Pancreas (tissue), 10 donors: ENCODE results near the gene NDUFB6. TPM values are rescaled to one million over a fixed set of nuclear protein-coding genes. Genes with fewer than 3 reads are reported as not detected.
"Not testable (repeated sequence)": the region's sequence is repeated elsewhere in the genome, so short reads cannot be mapped to it uniquely, and the experiment has no call there.

ENCODE experiments used
- ATAC-seq, 4 donors: fragments of 200-7000 bp; cut with Tn5 transposase; one replicate each; pipeline versions ENCODE4 v1.8.0 to v1.9.1; 2020; ENCODE audit warnings: mild to moderate bottlenecking in 4 of 4, moderate library complexity in 4 of 4
- DNase-seq, 6 donors: peaks; one replicate each; pipeline ENCODE4 v3.0.0-alpha.2; 2020
- FAIRE-seq: peaks from 2 replicates; lab custom pipeline; 2012; peaks lifted over from hg19 to GRCh38; lab: Jason Lieb, UNC
- H3K27ac ChIP-seq, 4 donors: fragments of 200-600 bp; sonication (generic); 1 replicate in 3 of 4; 2 replicates in 1 of 4; pipeline versions ENCODE4 v1.5.0 to v1.8.0; 2020
- H3K27me3 ChIP-seq, 4 donors: fragments of 200-600 bp; one replicate each; pipeline ENCODE4 v1.8.0; 2021
- H3K36me3 ChIP-seq, 3 donors: fragments of 200-600 bp; sonication (generic) in 1 of 3; one replicate each; pipeline versions ENCODE4 v1.5.0 to v1.8.0; 2020 to 2021
- H3K4me1 ChIP-seq, 3 donors: fragments of 200-600 bp; one replicate each; pipeline ENCODE4 v1.8.0; 2021
- H3K4me3 ChIP-seq, 4 donors: fragments of 200-600 bp; sonication (generic) in 2 of 4; one replicate each; pipeline versions ENCODE4 v1.5.0 to v1.8.0; 2020 to 2021
- H3K9me3 ChIP-seq, 4 donors: fragments of 200-600 bp; one replicate each; pipeline ENCODE4 v1.8.0; 2021
- WGBS, 2 donors: extraction: QIAGEN DNeasy Blood & Tissue Kit; methylation state at CpG; one replicate each; pipeline ENCODE4 v1.1.7; 2013; 5-methylcytosine and 5-hydroxymethylcytosine counted together
- intact Hi-C, 3 donors: fragments of 100-400 bp; cut with DNase I; formaldehyde crosslinking; loops; one replicate each; pipeline versions ENCODE4 v1.11.1 to v1.14.2; 2022
- polyA plus RNA-seq, 2 donors: library from polyadenylated mRNA; stranded (reverse); fragments of 200-250 nt; gene quantifications; one replicate each; pipeline ENCODE4 v1.2.3, GENCODE V29; 2013
- total RNA-seq, 6 donors: library from RNA; stranded (reverse); fragmentation: NEBNext Ultra II Directional in 4 of 6; extraction: Animal tissue kit (Norgen Biotek cat#: 25700) in 4 of 6; gene quantifications; one replicate each; pipeline versions ENCODE4 v1.2.1 to v1.2.4, GENCODE V29; 2021 to 2023
- TF ChIP-seq, protein P1 (sequence below), 4 donors: fragments of 200-600 bp; sonication (generic) in 3 of 4; IDR thresholded peaks; one replicate each; pipeline versions ENCODE4 v1.5.0 to v1.8.0; 2021; ENCODE audit warnings: antibody characterized with exemption in 4 of 4
- donor health status: healthy with polysubstance abuse.
- donor health status: DM: no; HTN: no; CAD: no; lungs with moderate emphysema.
- donor health status: DM: no; HTN: no; CAD: no.
- donor health status: control.
- donor health status: control.
- donor health status: Bipolar disorder and iron deficiency.
- donor health status: DM: yes; HTN: yes; CAD: no.
- donor health status: DM: no; HTN: no; CAD: no.
- donor health status: DM: no; HTN: no; CAD: no.
- donor health status: DM: yes; HTN: yes; CAD: no.

The NDUFB6 gene
- total RNA-seq (10 to 100 TPM; 11.3 to 21.2 (median 16.3) TPM), polyA plus RNA-seq (10 to 100 TPM; 12.6 to 29.5 TPM)

DNA sequence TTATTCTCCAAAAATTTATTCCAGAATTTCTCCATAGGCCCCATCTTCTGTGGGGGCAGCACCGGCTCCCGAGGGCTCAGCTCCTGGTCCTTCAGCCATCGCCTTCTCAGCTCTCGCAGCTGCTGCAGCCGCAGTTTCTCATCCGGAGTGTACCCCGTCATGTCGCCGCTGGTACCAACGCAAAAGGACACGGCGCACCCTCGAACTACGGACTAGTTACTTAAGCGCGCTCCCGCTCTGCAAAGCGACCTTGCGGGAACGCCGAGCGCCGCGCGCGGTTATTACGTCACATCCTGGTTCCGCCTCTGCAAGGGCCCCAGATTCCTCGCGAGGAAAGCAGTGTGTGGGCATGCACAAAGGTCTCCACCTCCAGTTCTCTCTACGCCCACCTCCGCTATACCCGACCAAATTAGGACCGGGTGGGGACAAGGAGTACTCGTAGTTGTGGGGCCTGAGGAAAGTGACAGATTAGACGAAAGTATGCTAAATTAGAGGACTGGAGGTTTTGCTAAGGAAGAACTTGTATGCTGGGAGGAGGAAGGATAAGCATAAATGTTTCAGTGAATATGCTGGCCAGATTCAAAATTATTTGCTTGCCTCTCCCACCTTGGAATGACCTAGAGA, at the start of gene NDUFB6:
NDUFB6 (minus strand) TSS at position 260 of the 624 bp plus-strand sequence; CDS start at position 161, 99 bp downstream.
- peak; percentile 49 for FAIRE-seq
- Histone ChIP-seq H3K36me3 (no peaks in the 10 kb centered on the region), H3K27me3 (no peaks in the 10 kb centered on the region), H3K9me3 (no peaks in the 10 kb centered on the region), H3K4me1 (peaks cover 0 to 21% (median 11%) of the 10 kb centered on the region in 3 donors), H3K4me3 (peak within 1 kb of the TSS; percentile 45 to 87 (median 78)), H3K27ac (peak within 1 kb of the TSS; percentile 53 to 87 (median 84))
- intact Hi-C loops = loop anchor here in 2 of 3 donors (5.0 to 10.0 kb wide), 2 partner anchors 131 to 138 kb away; no protein-coding TSS in a partner anchor
- WGBS, 2 donors = 0% methylated on average over 35 to 36 of the region's 36 CpGs
- DNase-seq = peak; percentile 87 to 96 (median 92)
- TF ChIP-seq, protein P1, sequence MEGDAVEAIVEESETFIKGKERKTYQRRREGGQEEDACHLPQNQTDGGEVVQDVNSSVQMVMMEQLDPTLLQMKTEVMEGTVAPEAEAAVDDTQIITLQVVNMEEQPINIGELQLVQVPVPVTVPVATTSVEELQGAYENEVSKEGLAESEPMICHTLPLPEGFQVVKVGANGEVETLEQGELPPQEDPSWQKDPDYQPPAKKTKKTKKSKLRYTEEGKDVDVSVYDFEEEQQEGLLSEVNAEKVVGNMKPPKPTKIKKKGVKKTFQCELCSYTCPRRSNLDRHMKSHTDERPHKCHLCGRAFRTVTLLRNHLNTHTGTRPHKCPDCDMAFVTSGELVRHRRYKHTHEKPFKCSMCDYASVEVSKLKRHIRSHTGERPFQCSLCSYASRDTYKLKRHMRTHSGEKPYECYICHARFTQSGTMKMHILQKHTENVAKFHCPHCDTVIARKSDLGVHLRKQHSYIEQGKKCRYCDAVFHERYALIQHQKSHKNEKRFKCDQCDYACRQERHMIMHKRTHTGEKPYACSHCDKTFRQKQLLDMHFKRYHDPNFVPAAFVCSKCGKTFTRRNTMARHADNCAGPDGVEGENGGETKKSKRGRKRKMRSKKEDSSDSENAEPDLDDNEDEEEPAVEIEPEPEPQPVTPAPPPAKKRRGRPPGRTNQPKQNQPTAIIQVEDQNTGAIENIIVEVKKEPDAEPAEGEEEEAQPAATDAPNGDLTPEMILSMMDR (IDR thresholded peaks at IDR 0.05) = no peak
- ATAC-seq = peak; percentile 98 to 100 (median 100)

DNA sequence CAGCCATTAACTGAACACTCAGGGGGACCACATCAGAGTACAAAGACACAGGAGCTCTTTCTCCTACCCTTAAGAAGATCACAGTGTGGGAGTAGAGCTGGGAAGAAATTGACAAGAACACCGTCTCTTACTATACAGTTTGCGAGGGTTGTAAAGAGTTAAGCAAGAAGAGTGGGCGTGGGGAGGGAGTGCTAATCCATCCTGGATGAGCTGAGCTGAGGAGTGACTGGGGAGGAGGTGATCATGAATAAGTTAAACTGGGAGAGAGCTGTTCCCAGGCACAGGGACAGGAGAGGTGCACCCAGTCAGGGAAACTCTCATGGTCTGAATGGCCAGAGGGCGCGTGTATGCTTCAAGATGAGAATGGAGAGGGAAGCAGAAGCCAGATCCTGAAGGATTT, 45.3 kb upstream of the NDUFB6 start:
- ATAC-seq = no peak
- Histone ChIP-seq H3K36me3 (no peaks in the 10 kb centered on the region), H3K9me3 (no peaks in the 10 kb centered on the region), H3K27me3 (peaks cover 0 to 3% (median 0%) of the 10 kb centered on the region in 4 donors), H3K4me3 (no peak overlapping the region), H3K4me1 (no peaks in the 10 kb centered on the region), H3K27ac (no peak overlapping the region)
- no peak for DNase-seq
- TF ChIP-seq, protein P1 (IDR thresholded peaks at IDR 0.05) = no peak
- no peak for FAIRE-seq
- WGBS, 2 donors = 52 to 54% methylated on average over 5 of the region's 5 CpGs
- intact Hi-C loops = no loop called here

DNA sequence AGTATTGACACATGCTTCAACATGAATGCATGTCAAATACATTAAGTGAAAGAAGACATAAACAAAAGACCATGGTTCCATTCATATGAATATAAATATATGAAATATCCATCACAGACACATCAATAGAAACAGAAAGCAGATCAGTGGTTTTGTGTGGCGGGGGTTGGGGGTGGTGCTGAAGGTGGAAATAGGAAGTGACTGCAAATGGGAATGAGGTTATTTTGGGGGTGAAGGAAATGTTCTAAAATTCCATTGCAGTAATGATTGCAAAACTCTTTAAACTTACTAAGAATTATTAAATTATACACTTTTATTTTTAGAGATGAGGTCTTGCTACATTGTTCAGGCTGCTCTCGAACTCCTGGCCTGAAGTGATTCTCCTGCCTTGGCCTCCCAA, 33.9 kb upstream of the NDUFB6 start:
- no peaks in the 10 kb centered on the region for H3K9me3 ChIP-seq
- no peak overlapping the region for H3K27ac ChIP-seq
- ATAC-seq = no peak
- no peak overlapping the region for H3K4me3 ChIP-seq
- TF ChIP-seq, protein P1 (IDR thresholded peaks at IDR 0.05) = no peak
- WGBS, 2 donors = 52 to 53% methylated on average over 2 of the region's 2 CpGs
- intact Hi-C loops = no loop called here
- no peaks in the 10 kb centered on the region for H3K27me3 ChIP-seq
- no peak for DNase-seq
- no peaks in the 10 kb centered on the region for H3K36me3 ChIP-seq
- H3K4me1 ChIP-seq = no peaks in the 10 kb centered on the region
- no peak for FAIRE-seq

DNA sequence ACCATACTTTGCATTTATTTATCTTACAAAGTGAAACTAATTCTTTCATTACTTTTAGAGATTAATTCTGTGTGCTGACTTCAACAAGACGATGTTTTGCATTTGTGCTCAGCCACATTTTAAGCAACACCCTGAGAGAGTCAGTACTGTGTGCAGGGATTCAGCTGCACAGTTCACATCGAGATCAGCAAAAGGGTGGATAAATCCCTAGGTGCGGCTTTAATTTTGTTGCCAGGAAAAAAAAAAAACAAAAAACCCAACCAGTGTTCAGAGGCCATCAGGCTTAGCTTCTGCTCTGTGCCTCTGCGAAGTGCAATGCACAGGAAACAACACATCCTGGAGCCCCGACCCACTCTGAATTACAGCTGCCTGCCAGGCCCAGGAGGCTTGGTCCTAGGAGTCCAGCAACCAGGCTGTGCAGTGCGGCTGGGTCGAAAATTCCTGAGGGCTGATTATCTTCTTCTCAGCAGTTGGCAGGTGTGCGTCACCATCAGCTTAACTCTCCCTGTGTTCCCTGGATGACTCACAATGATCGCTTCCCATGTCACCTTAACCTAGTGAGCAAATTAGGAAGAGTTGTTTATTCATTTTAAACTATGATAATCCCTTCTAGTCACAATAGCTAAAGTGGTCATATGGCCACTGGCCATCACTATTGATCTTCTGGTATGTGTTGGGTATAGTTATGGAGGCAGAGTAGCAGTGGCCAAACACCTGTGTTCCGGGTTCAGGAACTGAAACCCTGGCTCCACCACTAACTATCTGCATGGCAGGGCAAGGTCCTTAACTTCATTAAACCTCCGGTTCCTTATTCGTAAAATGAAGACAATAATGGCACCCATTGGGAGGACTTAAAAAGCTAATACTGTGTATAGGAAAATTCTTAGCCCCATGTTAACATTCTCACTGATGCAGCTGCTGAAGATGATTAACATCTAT, 31.2 kb upstream of the NDUFB6 start:
- H3K4me1 ChIP-seq = no peaks in the 10 kb centered on the region
- H3K4me3 ChIP-seq = no peak overlapping the region
- H3K27me3 ChIP-seq = no peaks in the 10 kb centered on the region
- no peak for ATAC-seq
- no peaks in the 10 kb centered on the region for H3K9me3 ChIP-seq
- no peaks in the 10 kb centered on the region for H3K36me3 ChIP-seq
- H3K27ac ChIP-seq = no peak overlapping the region
- TF ChIP-seq, protein P1 (IDR thresholded peaks at IDR 0.05) = no peak
- intact Hi-C loops = no loop called here
- no peak for DNase-seq
- no peak for FAIRE-seq
- WGBS, 2 donors = 58 to 70% methylated on average over 12 of the region's 12 CpGs

DNA sequence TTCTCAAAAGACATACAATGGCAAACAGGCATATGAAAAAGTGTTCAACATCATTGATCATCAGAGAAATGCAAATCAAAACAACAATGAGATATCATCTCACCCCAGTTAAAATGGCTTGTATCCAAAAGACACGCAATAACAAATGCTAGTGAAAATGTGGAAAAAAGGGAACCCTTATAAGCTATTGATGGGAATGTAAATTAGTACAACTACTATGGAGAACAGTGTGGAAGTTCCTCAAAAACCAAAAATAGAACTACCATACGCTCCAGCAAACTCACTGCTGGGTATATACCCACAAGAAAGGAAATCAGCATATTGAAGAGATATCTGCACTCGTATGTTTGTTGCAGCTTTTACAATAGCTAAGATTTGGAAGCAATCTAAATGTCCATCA, 26.1 kb upstream of the NDUFB6 start:
- H3K9me3 ChIP-seq, intact Hi-C loops, FAIRE-seq, H3K4me1 ChIP-seq, H3K27ac ChIP-seq, H3K27me3 ChIP-seq, ATAC-seq, H3K36me3 ChIP-seq, DNase-seq, H3K4me3 ChIP-seq: not testable (repeated sequence)
- 56 to 75% methylated on average over 3 of the region's 3 CpGs for WGBS, 2 donors
